Panc1 (cell line): Measurements from ENCODE around the gene CHST13. TPM values are rescaled to one million over a fixed set of nuclear protein-coding genes. Genes with fewer than 3 reads are reported as not detected.

Source experiments
- ATAC-seq: fragments of 200-7000 bp; cut with Tn5 transposase; 2 replicates; pipeline ENCODE4 v1.9.1; 2020; ENCODE audit warnings: mild to moderate bottlenecking, moderate library complexity
- BruUV-seq: library from RNA; stranded (reverse); fragments of 400-500 nt; replicated peaks from 2 replicates; lab custom pipeline; 2021; lab: Mats Ljungman, UMichigan
- CTCF ChIA-PET: fragments of 300-600 bp; sonication (Branson Sonifier 250); formaldehyde crosslinking; loops from one replicate; lab custom pipeline; 2022; ENCODE audit warnings: antibody characterized with exemption; lab: Charles Lee
- POLR2A ChIA-PET: fragments of 300-600 bp; sonication (Branson Sonifier 250); formaldehyde crosslinking; loops from one replicate; lab custom pipeline; 2022; ENCODE audit warnings: antibody characterized with exemption; lab: Charles Lee
- DNase-seq: peaks from one replicate; pipeline ENCODE4 v3.0.0-alpha.2; 2010; ENCODE audit warnings: low read depth, low spot score
- H3K27ac ChIP-seq: 2 replicates; pipeline ENCODE4 v1.5.1; 2011; ENCODE audit warnings: mild to moderate bottlenecking, low read length, inconsistent platforms
- H3K27me3 ChIP-seq: fragments of 200-500 bp; sonication (Bioruptor generic); 2 replicates; pipeline ENCODE4 v1.6.0; 2014; ENCODE audit warnings: low read length, inconsistent platforms; ENCODE audit not compliant: control insufficient read depth, insufficient read depth
- H3K36me3 ChIP-seq: fragments of 200-500 bp; sonication (Bioruptor generic); 2 replicates; pipeline ENCODE4 v1.5.1; 2014; ENCODE audit warnings: inconsistent platforms, mild to moderate bottlenecking, low read length, moderate library complexity; ENCODE audit not compliant: control insufficient read depth, insufficient read depth
- H3K4me1 ChIP-seq: 2 replicates; pipeline ENCODE4 v1.5.1; 2011; ENCODE audit warnings: inconsistent platforms, mild to moderate bottlenecking, low read length, moderate library complexity; ENCODE audit not compliant: control insufficient read depth, insufficient read depth
- H3K4me3 ChIP-seq, 2 experiments: 2 replicates each; pipeline ENCODE4 v1.5.1; 2011 to 2012; ENCODE audit warnings: low read depth in 2 of 2, low read length in 2 of 2, mild to moderate bottlenecking in 2 of 2, inconsistent platforms in 1 of 2, moderate library complexity in 1 of 2
- H3K9me3 ChIP-seq: fragments of 200-500 bp; sonication (Bioruptor generic); 2 replicates; pipeline ENCODE4 v1.5.1; 2014; ENCODE audit warnings: low read depth, mild to moderate bottlenecking, inconsistent platforms, low read length, moderate library complexity; ENCODE audit not compliant: control insufficient read depth, insufficient read depth
- CTCF ChIP-seq: fragments of 450-650 bp; IDR thresholded peaks from 2 replicates; pipeline ENCODE4 v1.5.1; 2017; ENCODE audit warnings: mild to moderate bottlenecking
- POLR2AphosphoS5 ChIP-seq: IDR thresholded peaks from 2 replicates; pipeline ENCODE4 v1.6.1; 2012; ENCODE audit warnings: mild to moderate bottlenecking, low read depth, low read length, moderate library complexity
- REST ChIP-seq, 2 experiments: IDR thresholded peaks; 2 replicates each; pipeline ENCODE4 v1.6.1; 2011 to 2012; ENCODE audit warnings: low read depth in 2 of 2, control low read depth in 1 of 2, low read length in 1 of 2, mild to moderate bottlenecking in 1 of 2, moderate library complexity in 1 of 2; ENCODE audit not compliant: insufficient read depth in 1 of 2
- SIN3A ChIP-seq: IDR thresholded peaks from 2 replicates; pipeline ENCODE4 v1.6.1; 2012; ENCODE audit warnings: low read depth, mild to moderate bottlenecking, low read length, moderate library complexity, borderline replicate concordance; ENCODE audit not compliant: insufficient read depth
- TCF7L2 ChIP-seq: IDR thresholded peaks from 2 replicates; pipeline ENCODE4 v1.6.1; 2011; ENCODE audit warnings: mild to moderate bottlenecking, low read depth, low read length, inconsistent platforms
- in situ Hi-C: cut with HindIII; loops from 2 replicates; pipeline ENCODE4 v1.10.0; 2016; ENCODE audit warnings: low sequenced_read_pairs, low pct_unique_long_range_greater_than_20kb
- intact Hi-C: fragments of 100-400 bp; cut with micrococcal nuclease; formaldehyde crosslinking; loops from one replicate; pipeline ENCODE4 v1.10.0; 2022; ENCODE audit not compliant: unreplicated experiment
- total RNA-seq: library from RNA; stranded (reverse); gene quantifications from one replicate; pipeline ENCODE4 v1.2.1, GENCODE V29; 2021; ENCODE audit not compliant: unreplicated experiment

Gene CHST13
- total RNA-seq, 1 experiment from 2014 or later, result 0.64 TPM

GRCh38 chr3:126479642-126480041 is 44.3 kb upstream of the CHST13 start:
- ChIA-PET POLR2A (no interaction called here), CTCF (no interaction called here)
- Histone ChIP-seq H3K4me3 (no peak overlapping the region), H3K4me1 (no peaks in the 10 kb centered on the region), H3K36me3 (peaks cover 2% of the 10 kb centered on the region; the same call in 1 of the 2 replicates), H3K27ac (no peak overlapping the region), H3K9me3 (no peaks in the 10 kb centered on the region), H3K27me3 (no peaks in the 10 kb centered on the region)
- intact Hi-C loops, result no loop called here
- no peak for TF ChIP-seq TCF7L2
- no peak for TF ChIP-seq CTCF
- TF ChIP-seq SIN3A, result no peak
- no peak for TF ChIP-seq POLR2AphosphoS5
- no peak for TF ChIP-seq REST (IDR thresholded peaks at IDR 0.05; ENCODE audit: insufficient read depth in 1 of 2, low read depth in 2 of 2, low read length in 1 of 2)
- ATAC-seq (no peak), DNase-seq (no peak)
- in situ Hi-C loops, result no loop called here
- BruUV-seq, result no TSS peak

- DNase-seq, result no peak
- no peak for ATAC-seq
- Histone ChIP-seq H3K4me3 (no peak overlapping the region), H3K9me3 (no peaks in the 10 kb centered on the region), H3K27ac (no peak overlapping the region), H3K27me3 (no peaks in the 10 kb centered on the region), H3K4me1 (no peaks in the 10 kb centered on the region), H3K36me3 (peaks cover under 1% of the 10 kb centered on the region; the same call in 1 of the 2 replicates)
- TF ChIP-seq SIN3A (no peak), TCF7L2 (no peak), CTCF (no peak), POLR2AphosphoS5 (no peak), REST (IDR thresholded peaks at IDR 0.05; ENCODE audit: insufficient read depth in 1 of 2, low read depth in 2 of 2, low read length in 1 of 2) (no peak)
- CTCF ChIA-PET, result interaction anchor here (0.5 kb wide), 1 partner anchor 975 kb away, joined by 3 read pairs; no protein-coding TSS in a partner anchor
- POLR2A ChIA-PET, result no interaction called here
- in situ Hi-C loops (no loop called here), intact Hi-C loops (no loop called here)
- BruUV-seq, result no TSS peak
Measured at GRCh38 chr3:126480206-126480605, 43.7 kb upstream of the CHST13 start.
